Brain microvascular endothelial cell (primary cell): Measurements from ENCODE around the gene HMGB4.

Experiments used
- DNase-seq: peaks from one replicate; pipeline ENCODE4 v3.0.0-alpha.2; 2020
- H3K27ac ChIP-seq: fragments of 250-450 bp; sonication (Bioruptor Pico); 2 replicates; pipeline ENCODE4 v1.5.1; 2020; ENCODE audit warnings: mild to moderate bottlenecking, moderate library complexity
- H3K27me3 ChIP-seq: fragments of 250-450 bp; sonication (Bioruptor Pico); replicated peaks from 2 replicates; pipeline ENCODE4 v1.5.1; 2020; ENCODE audit warnings: mild to moderate bottlenecking
- H3K36me3 ChIP-seq: fragments of 250-450 bp; sonication (Bioruptor Pico); replicated peaks from 2 replicates; pipeline ENCODE4 v1.5.1; 2020; ENCODE audit warnings: mild to moderate bottlenecking
- H3K4me3 ChIP-seq: 2 replicates; pipeline ENCODE4 v1.5.1; 2011; ENCODE audit warnings: low read depth, mild to moderate bottlenecking, control low read depth, low read length, moderate library complexity
- in situ Hi-C: cut with HindIII; loops from 2 replicates; pipeline ENCODE4 v1.10.0; 2017; ENCODE audit warnings: low sequenced_read_pairs, low pct_ligation_motif_present
- TF ChIP-seq, protein P1 (sequence below): IDR thresholded peaks from 2 replicates; pipeline ENCODE4 v1.5.1; 2011; ENCODE audit warnings: low read depth, mild to moderate bottlenecking, moderate library complexity, low read length, control low read depth, inconsistent platforms; ENCODE audit errors: missing control alignments

The HMGB4 gene

GRCh38 chr1:33848205-33848937, 15.5 kb upstream of the HMGB4 start:
- no peaks in the 10 kb centered on the region for H3K27me3 ChIP-seq
- H3K27ac ChIP-seq, result no peak overlapping the region
- TF ChIP-seq, protein P1, sequence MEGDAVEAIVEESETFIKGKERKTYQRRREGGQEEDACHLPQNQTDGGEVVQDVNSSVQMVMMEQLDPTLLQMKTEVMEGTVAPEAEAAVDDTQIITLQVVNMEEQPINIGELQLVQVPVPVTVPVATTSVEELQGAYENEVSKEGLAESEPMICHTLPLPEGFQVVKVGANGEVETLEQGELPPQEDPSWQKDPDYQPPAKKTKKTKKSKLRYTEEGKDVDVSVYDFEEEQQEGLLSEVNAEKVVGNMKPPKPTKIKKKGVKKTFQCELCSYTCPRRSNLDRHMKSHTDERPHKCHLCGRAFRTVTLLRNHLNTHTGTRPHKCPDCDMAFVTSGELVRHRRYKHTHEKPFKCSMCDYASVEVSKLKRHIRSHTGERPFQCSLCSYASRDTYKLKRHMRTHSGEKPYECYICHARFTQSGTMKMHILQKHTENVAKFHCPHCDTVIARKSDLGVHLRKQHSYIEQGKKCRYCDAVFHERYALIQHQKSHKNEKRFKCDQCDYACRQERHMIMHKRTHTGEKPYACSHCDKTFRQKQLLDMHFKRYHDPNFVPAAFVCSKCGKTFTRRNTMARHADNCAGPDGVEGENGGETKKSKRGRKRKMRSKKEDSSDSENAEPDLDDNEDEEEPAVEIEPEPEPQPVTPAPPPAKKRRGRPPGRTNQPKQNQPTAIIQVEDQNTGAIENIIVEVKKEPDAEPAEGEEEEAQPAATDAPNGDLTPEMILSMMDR, result no peak
- no peak for DNase-seq
- in situ Hi-C loops, result no loop called here
- H3K4me3 ChIP-seq, result no peak overlapping the region
- no peaks in the 10 kb centered on the region for H3K36me3 ChIP-seq

GRCh38 chr1:33849211-33849610, 14.7 kb upstream of the HMGB4 start:
- Histone ChIP-seq H3K27ac (no peak overlapping the region), H3K27me3 (no peaks in the 10 kb centered on the region), H3K36me3 (no peaks in the 10 kb centered on the region), H3K4me3 (no peak overlapping the region)
- DNase-seq, result no peak
- in situ Hi-C loops, result no loop called here
- TF ChIP-seq, protein P1, result no peak

DNA sequence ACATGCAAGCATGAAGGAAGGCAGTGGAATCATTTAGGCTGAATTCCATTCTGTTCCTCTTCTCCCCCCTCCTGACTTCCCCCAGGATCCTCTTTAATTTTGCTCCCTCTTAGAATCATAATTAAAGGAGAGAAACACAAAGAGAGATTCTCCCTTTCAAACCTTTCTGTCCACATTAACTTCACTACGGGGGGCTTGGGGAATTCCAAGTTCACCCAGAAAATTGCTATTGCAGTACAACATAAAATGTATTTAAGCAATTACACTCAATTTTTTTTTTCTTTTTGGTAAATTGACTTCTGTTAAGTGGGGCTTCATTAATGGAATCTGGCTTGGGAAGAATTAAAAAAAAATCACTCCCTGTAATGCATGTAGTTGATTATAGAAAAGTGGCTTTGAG, 13.4 kb upstream of the HMGB4 start:
- no peak for DNase-seq
- no peak overlapping the region for H3K4me3 ChIP-seq
- in situ Hi-C loops, result no loop called here
- TF ChIP-seq, protein P1, result no peak
- no peak overlapping the region for H3K27ac ChIP-seq
- no peaks in the 10 kb centered on the region for H3K36me3 ChIP-seq
- H3K27me3 ChIP-seq, result no peaks in the 10 kb centered on the region

- TF ChIP-seq, protein P1, result no peak
- Histone ChIP-seq H3K27ac (no peak overlapping the region), H3K27me3 (no peaks in the 10 kb centered on the region), H3K36me3 (no peaks in the 10 kb centered on the region), H3K4me3 (no peak overlapping the region)
- in situ Hi-C loops, result no loop called here
- DNase-seq, result no peak
Measured at GRCh38 chr1:33852711-33853110, 11.2 kb upstream of the HMGB4 start.

- Histone ChIP-seq H3K27me3 (no peaks in the 10 kb centered on the region), H3K36me3 (no peaks in the 10 kb centered on the region), H3K27ac (no peak overlapping the region), H3K4me3 (no peak overlapping the region)
- DNase-seq, result no peak
- TF ChIP-seq, protein P1, result no peak
- in situ Hi-C loops, result no loop called here
Measured at GRCh38 chr1:33853431-33853830, 10.4 kb upstream of the HMGB4 start.

GRCh38 chr1:33854091-33854490, 9.8 kb upstream of the HMGB4 start:
- Histone ChIP-seq H3K36me3 (no peaks in the 10 kb centered on the region), H3K4me3 (no peak overlapping the region), H3K27ac (no peak overlapping the region), H3K27me3 (no peaks in the 10 kb centered on the region)
- no peak for DNase-seq
- in situ Hi-C loops, result no loop called here
- TF ChIP-seq, protein P1, result no peak
